ENCODE data around the gene RAD51. TPM values are rescaled to one million over a fixed set of nuclear protein-coding genes. Genes with fewer than 3 reads are reported as not detected.

Gene RAD51
- total RNA-seq, 1 donor = 1.2 TPM

GRCh38 chr15:40696228-40696627 lies 1.3 kb downstream of the RAD51 start:
- Histone ChIP-seq H3K4me1 (ENCODE audit: insufficient read depth, low read length) (peaks cover 24% of the 10 kb centered on the region), H3K4me3 (ENCODE audit: low read length) (no peak overlapping the region), H3K27me3 (ENCODE audit: insufficient read depth, low read length) (no peaks in the 10 kb centered on the region), H3K9me3 (ENCODE audit: low read depth, low read length) (no peaks in the 10 kb centered on the region)

GRCh38 chr15:40697916-40698315 lies 2.9 kb downstream of the RAD51 start:
- no peaks in the 10 kb centered on the region for H3K9me3 ChIP-seq (ENCODE audit: low read depth, low read length)
- H3K27me3 ChIP-seq (ENCODE audit: insufficient read depth, low read length) = no peaks in the 10 kb centered on the region
- H3K4me1 ChIP-seq (ENCODE audit: insufficient read depth, low read length) = peaks cover 24% of the 10 kb centered on the region
- H3K4me3 ChIP-seq (ENCODE audit: low read length) = no peak overlapping the region

GRCh38 chr15:40702077-40702476 lies 7.1 kb downstream of the RAD51 start:
- H3K4me3 ChIP-seq (ENCODE audit: low read length) = no peak overlapping the region
- no peaks in the 10 kb centered on the region for H3K27me3 ChIP-seq (ENCODE audit: insufficient read depth, low read length)
- H3K4me1 ChIP-seq (ENCODE audit: insufficient read depth, low read length) = no peaks in the 10 kb centered on the region
- H3K9me3 ChIP-seq (ENCODE audit: low read depth, low read length) = no peaks in the 10 kb centered on the region

GRCh38 chr15:40706121-40706520 lies 11.1 kb downstream of the RAD51 start:
- Histone ChIP-seq H3K27me3 (ENCODE audit: insufficient read depth, low read length) (no peaks in the 10 kb centered on the region), H3K9me3 (ENCODE audit: low read depth, low read length) (no peaks in the 10 kb centered on the region), H3K4me3 (ENCODE audit: low read length) (no peak overlapping the region), H3K4me1 (ENCODE audit: insufficient read depth, low read length) (no peaks in the 10 kb centered on the region)

- Histone ChIP-seq H3K4me1 (ENCODE audit: insufficient read depth, low read length) (no peaks in the 10 kb centered on the region), H3K27me3 (ENCODE audit: insufficient read depth, low read length) (no peaks in the 10 kb centered on the region), H3K4me3 (ENCODE audit: low read length) (no peak overlapping the region), H3K9me3 (ENCODE audit: low read depth, low read length) (no peaks in the 10 kb centered on the region)
Measured at GRCh38 chr15:40714144-40714543, 19.2 kb downstream of the RAD51 start.

GRCh38 chr15:40716165-40716564 lies 21.2 kb downstream of the RAD51 start:
- no peaks in the 10 kb centered on the region for H3K27me3 ChIP-seq (ENCODE audit: insufficient read depth, low read length)
- no peaks in the 10 kb centered on the region for H3K9me3 ChIP-seq (ENCODE audit: low read depth, low read length)
- H3K4me1 ChIP-seq (ENCODE audit: insufficient read depth, low read length) = no peaks in the 10 kb centered on the region
- no peak overlapping the region for H3K4me3 ChIP-seq (ENCODE audit: low read length)

GRCh38 chr15:40721701-40722100 lies 26.7 kb downstream of the RAD51 start:
- no peak overlapping the region for H3K4me3 ChIP-seq (ENCODE audit: low read length)
- H3K4me1 ChIP-seq (ENCODE audit: insufficient read depth, low read length) = no peaks in the 10 kb centered on the region
- H3K9me3 ChIP-seq (ENCODE audit: low read depth, low read length) = no peaks in the 10 kb centered on the region
- no peaks in the 10 kb centered on the region for H3K27me3 ChIP-seq (ENCODE audit: insufficient read depth, low read length)

- Histone ChIP-seq H3K27me3 (ENCODE audit: insufficient read depth, low read length) (no peaks in the 10 kb centered on the region), H3K4me1 (ENCODE audit: insufficient read depth, low read length) (no peaks in the 10 kb centered on the region), H3K4me3 (ENCODE audit: low read length) (no peak overlapping the region), H3K9me3 (ENCODE audit: low read depth, low read length) (no peaks in the 10 kb centered on the region)
Measured at GRCh38 chr15:40722354-40722753, 27.4 kb downstream of the RAD51 start.

GRCh38 chr15:40722934-40723333 lies 28.0 kb downstream of the RAD51 start:
- Histone ChIP-seq H3K4me3 (ENCODE audit: low read length) (no peak overlapping the region), H3K9me3 (ENCODE audit: low read depth, low read length) (no peaks in the 10 kb centered on the region), H3K4me1 (ENCODE audit: insufficient read depth, low read length) (no peaks in the 10 kb centered on the region), H3K27me3 (ENCODE audit: insufficient read depth, low read length) (no peaks in the 10 kb centered on the region)

GRCh38 chr15:40723919-40724318 lies 28.9 kb downstream of the RAD51 start:
- Histone ChIP-seq H3K4me3 (ENCODE audit: low read length) (no peak overlapping the region), H3K9me3 (ENCODE audit: low read depth, low read length) (no peaks in the 10 kb centered on the region), H3K27me3 (ENCODE audit: insufficient read depth, low read length) (no peaks in the 10 kb centered on the region), H3K4me1 (ENCODE audit: insufficient read depth, low read length) (no peaks in the 10 kb centered on the region)

- H3K27me3 ChIP-seq (ENCODE audit: insufficient read depth, low read length) = no peaks in the 10 kb centered on the region
Measured at GRCh38 chr15:40731034-40731433, 36.1 kb downstream of the RAD51 start.

GRCh38 chr15:40736575-40736974 lies 41.6 kb downstream of the RAD51 start:
- H3K27me3 ChIP-seq (ENCODE audit: insufficient read depth, low read length) = no peaks in the 10 kb centered on the region
- no peaks in the 10 kb centered on the region for H3K4me1 ChIP-seq (ENCODE audit: insufficient read depth, low read length)
- H3K4me3 ChIP-seq (ENCODE audit: low read length) = no peak overlapping the region
- no peaks in the 10 kb centered on the region for H3K9me3 ChIP-seq (ENCODE audit: low read depth, low read length)

More at GRCh38 chr15:40731034-40731433, 36.1 kb downstream of the RAD51 start:
- Histone ChIP-seq H3K4me3 (ENCODE audit: low read length) (no peak overlapping the region), H3K4me1 (ENCODE audit: insufficient read depth, low read length) (no peaks in the 10 kb centered on the region), H3K9me3 (ENCODE audit: low read depth, low read length) (no peaks in the 10 kb centered on the region)

GRCh38 chr15:40737048-40737447 lies 42.1 kb downstream of the RAD51 start:
- no peaks in the 10 kb centered on the region for H3K27me3 ChIP-seq (ENCODE audit: insufficient read depth, low read length)
- no peaks in the 10 kb centered on the region for H3K9me3 ChIP-seq (ENCODE audit: low read depth, low read length)
- no peaks in the 10 kb centered on the region for H3K4me1 ChIP-seq (ENCODE audit: insufficient read depth, low read length)
- H3K4me3 ChIP-seq (ENCODE audit: low read length) = no peak overlapping the region

GRCh38 chr15:40739047-40739446 lies 44.1 kb downstream of the RAD51 start:
- peaks cover 12% of the 10 kb centered on the region for H3K4me1 ChIP-seq (ENCODE audit: insufficient read depth, low read length)
- no peak overlapping the region for H3K4me3 ChIP-seq (ENCODE audit: low read length)
- H3K9me3 ChIP-seq (ENCODE audit: low read depth, low read length) = no peaks in the 10 kb centered on the region
- H3K27me3 ChIP-seq (ENCODE audit: insufficient read depth, low read length) = no peaks in the 10 kb centered on the region

- no peak overlapping the region for H3K4me3 ChIP-seq (ENCODE audit: low read length)
- H3K4me1 ChIP-seq (ENCODE audit: insufficient read depth, low read length) = peaks cover 20% of the 10 kb centered on the region
- no peaks in the 10 kb centered on the region for H3K27me3 ChIP-seq (ENCODE audit: insufficient read depth, low read length)
- no peaks in the 10 kb centered on the region for H3K9me3 ChIP-seq (ENCODE audit: low read depth, low read length)
Measured at GRCh38 chr15:40739854-40740253, 44.9 kb downstream of the RAD51 start.

GRCh38 chr15:40743485-40743901 lies 48.5 kb downstream of the RAD51 start:
- H3K4me1 ChIP-seq (ENCODE audit: insufficient read depth, low read length) = peaks cover 41% of the 10 kb centered on the region
- H3K27me3 ChIP-seq (ENCODE audit: insufficient read depth, low read length) = no peaks in the 10 kb centered on the region
- no peak overlapping the region for H3K4me3 ChIP-seq (ENCODE audit: low read length)
- H3K9me3 ChIP-seq (ENCODE audit: low read depth, low read length) = no peaks in the 10 kb centered on the region
